ENCODE measurements around the gene DCLK1.

DNA sequence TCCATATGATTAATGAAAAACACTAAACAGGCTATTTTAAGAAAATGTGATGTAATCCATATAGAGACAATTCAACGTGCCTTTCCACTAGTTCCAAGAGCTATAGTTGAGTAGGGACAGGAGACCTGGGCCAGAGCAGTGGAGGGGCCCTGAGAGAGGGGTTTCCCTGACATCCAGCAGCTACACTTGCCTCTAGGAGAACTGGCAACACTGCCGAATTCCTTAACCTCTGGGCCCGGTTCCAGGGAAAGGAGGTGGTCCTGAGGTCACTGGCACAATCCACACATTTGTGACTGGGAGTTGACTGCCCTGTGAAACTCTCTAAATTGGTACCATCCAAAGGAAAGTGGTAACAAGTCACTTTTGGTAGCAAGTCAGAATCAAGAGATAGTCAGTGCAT, 264.4 kb downstream of the DCLK1 start:
- TF ChIP-seq POLR2A (IDR thresholded peaks at IDR 0.05) = no peak
- TF ChIP-seq, protein P1, sequence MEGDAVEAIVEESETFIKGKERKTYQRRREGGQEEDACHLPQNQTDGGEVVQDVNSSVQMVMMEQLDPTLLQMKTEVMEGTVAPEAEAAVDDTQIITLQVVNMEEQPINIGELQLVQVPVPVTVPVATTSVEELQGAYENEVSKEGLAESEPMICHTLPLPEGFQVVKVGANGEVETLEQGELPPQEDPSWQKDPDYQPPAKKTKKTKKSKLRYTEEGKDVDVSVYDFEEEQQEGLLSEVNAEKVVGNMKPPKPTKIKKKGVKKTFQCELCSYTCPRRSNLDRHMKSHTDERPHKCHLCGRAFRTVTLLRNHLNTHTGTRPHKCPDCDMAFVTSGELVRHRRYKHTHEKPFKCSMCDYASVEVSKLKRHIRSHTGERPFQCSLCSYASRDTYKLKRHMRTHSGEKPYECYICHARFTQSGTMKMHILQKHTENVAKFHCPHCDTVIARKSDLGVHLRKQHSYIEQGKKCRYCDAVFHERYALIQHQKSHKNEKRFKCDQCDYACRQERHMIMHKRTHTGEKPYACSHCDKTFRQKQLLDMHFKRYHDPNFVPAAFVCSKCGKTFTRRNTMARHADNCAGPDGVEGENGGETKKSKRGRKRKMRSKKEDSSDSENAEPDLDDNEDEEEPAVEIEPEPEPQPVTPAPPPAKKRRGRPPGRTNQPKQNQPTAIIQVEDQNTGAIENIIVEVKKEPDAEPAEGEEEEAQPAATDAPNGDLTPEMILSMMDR (IDR thresholded peaks at IDR 0.05) = no peak

All from esophagus squamous epithelium (tissue), 4 donors.